ENCODE data around the gene KIF26A.

KIF26A gene

GRCh38 chr14:104101086-104101621 lies 37.2 kb upstream of the KIF26A start:
- no peak for DNase-seq (ENCODE audit: low spot score)

- no peak for DNase-seq (ENCODE audit: low spot score)
Measured at GRCh38 chr14:104101651-104102281, 36.6 kb upstream of the KIF26A start.

- DNase-seq (ENCODE audit: low spot score): no peak
Measured at GRCh38 chr14:104102282-104102914, 36.0 kb upstream of the KIF26A start.

- no peak for DNase-seq (ENCODE audit: low spot score)
Measured at GRCh38 chr14:104103061-104103445, 35.3 kb upstream of the KIF26A start.

- no peak for DNase-seq (ENCODE audit: low spot score)
Measured at GRCh38 chr14:104103446-104104075, 34.8 kb upstream of the KIF26A start.

GRCh38 chr14:104104076-104104901 lies 34.1 kb upstream of the KIF26A start:
- no peak for DNase-seq (ENCODE audit: low spot score)

- DNase-seq (ENCODE audit: low spot score): no peak
Measured at GRCh38 chr14:104105071-104105821, 33.1 kb upstream of the KIF26A start.

- DNase-seq (ENCODE audit: low spot score): no peak
Measured at GRCh38 chr14:104105822-104106470, 32.4 kb upstream of the KIF26A start.

GRCh38 chr14:104106471-104106991 lies 31.9 kb upstream of the KIF26A start:
- DNase-seq (ENCODE audit: low spot score): no peak

GRCh38 chr14:104107101-104107581 lies 31.2 kb upstream of the KIF26A start:
- DNase-seq (ENCODE audit: low spot score): no peak

- DNase-seq (ENCODE audit: low spot score): no peak
Measured at GRCh38 chr14:104107611-104108569, 30.5 kb upstream of the KIF26A start.

GRCh38 chr14:104108570-104109541 lies 29.5 kb upstream of the KIF26A start:
- DNase-seq (ENCODE audit: low spot score): no peak

GRCh38 chr14:104109731-104110361 lies 28.5 kb upstream of the KIF26A start:
- DNase-seq (ENCODE audit: low spot score): no peak

- no peak for DNase-seq (ENCODE audit: low spot score)
Measured at GRCh38 chr14:104110491-104111209, 27.7 kb upstream of the KIF26A start.

GRCh38 chr14:104111301-104112112 lies 26.9 kb upstream of the KIF26A start:
- DNase-seq (ENCODE audit: low spot score): no peak

GRCh38 chr14:104112113-104112505 lies 26.3 kb upstream of the KIF26A start:
- DNase-seq (ENCODE audit: low spot score): no peak
